ENCODE results near the gene ATP10B. TPM values are rescaled to one million over a fixed set of nuclear protein-coding genes. Genes with fewer than 3 reads are reported as not detected.

ATP10B gene
- polyA plus RNA-seq, 10 donors: 0.35 to 1.3 (median 0.65) TPM

GRCh38 chr5:160555971-160556631 lies 295.9 kb downstream of the ATP10B start:
- DNase-seq: no peak

- no peak for DNase-seq
Measured at GRCh38 chr5:160555581-160555970, 296.4 kb downstream of the ATP10B start.

- no peak for DNase-seq
Measured at GRCh38 chr5:160550075-160550474, 301.9 kb downstream of the ATP10B start.

- DNase-seq: peak in 1 of 3 donors; percentile 35
Measured at GRCh38 chr5:160548949-160549645, 302.9 kb downstream of the ATP10B start.

- DNase-seq: no peak
Measured at GRCh38 chr5:160547872-160548271, 304.1 kb downstream of the ATP10B start.

GRCh38 chr5:160547061-160547460 lies 304.9 kb downstream of the ATP10B start:
- DNase-seq: no peak

- DNase-seq: no peak
Measured at GRCh38 chr5:160545832-160546231, 306.2 kb downstream of the ATP10B start.

GRCh38 chr5:160543395-160543794 lies 308.6 kb downstream of the ATP10B start:
- DNase-seq: no peak

- DNase-seq: no peak
Measured at GRCh38 chr5:160542840-160543239, 309.2 kb downstream of the ATP10B start.

GRCh38 chr5:160542281-160542680 lies 309.7 kb downstream of the ATP10B start:
- no peak for DNase-seq

GRCh38 chr5:160539431-160539830 lies 312.6 kb downstream of the ATP10B start:
- DNase-seq: no peak

GRCh38 chr5:160537940-160538339 lies 314.1 kb downstream of the ATP10B start:
- no peak for DNase-seq

- DNase-seq: no peak
Measured at GRCh38 chr5:160537116-160537515, 314.9 kb downstream of the ATP10B start.

GRCh38 chr5:160534914-160535313 lies 317.1 kb downstream of the ATP10B start:
- DNase-seq: no peak

- no peak for DNase-seq
Measured at GRCh38 chr5:160534125-160534524, 317.9 kb downstream of the ATP10B start.

GRCh38 chr5:160525471-160526261 lies 326.3 kb downstream of the ATP10B start:
- no peak for DNase-seq

GRCh38 chr5:160524827-160525226 lies 327.2 kb downstream of the ATP10B start:
- DNase-seq: no peak

- DNase-seq: no peak
Measured at GRCh38 chr5:160523502-160524163, 328.4 kb downstream of the ATP10B start.

- no peak for DNase-seq
Measured at GRCh38 chr5:160521392-160521663, 330.7 kb downstream of the ATP10B start.

GRCh38 chr5:160520609-160521391 lies 331.2 kb downstream of the ATP10B start:
- DNase-seq: no peak

GRCh38 chr5:160516696-160517530 lies 335.1 kb downstream of the ATP10B start:
- no peak for DNase-seq
